HG03045 (cell line): ENCODE measurements around the gene CACUL1.
"Not testable (repeated sequence)": the region's sequence is repeated elsewhere in the genome, so short reads cannot be mapped to it uniquely, and the experiment has no call there.

Experiments used
- ATAC-seq: cut with Tn5 transposase; IDR thresholded peaks from one replicate; pipeline ENCODE4 v1.9.1; 2021; ENCODE audit warnings: mild to moderate bottlenecking, moderate library complexity; ENCODE audit not compliant: unreplicated experiment

The CACUL1 gene

GRCh38 chr10:118692872-118693271 lies 61.9 kb downstream of the CACUL1 start:
- ATAC-seq: no peak

- no peak for ATAC-seq
Measured at GRCh38 chr10:118689070-118689858, 65.5 kb downstream of the CACUL1 start.

- no peak for ATAC-seq
Measured at GRCh38 chr10:118687472-118687871, 67.3 kb downstream of the CACUL1 start.

- no peak for ATAC-seq
Measured at GRCh38 chr10:118682533-118682932, 72.2 kb downstream of the CACUL1 start.

- no peak for ATAC-seq
Measured at GRCh38 chr10:118680197-118680596, 74.6 kb downstream of the CACUL1 start.

GRCh38 chr10:118674226-118674919 lies 80.4 kb downstream of the CACUL1 start:
- ATAC-seq: no peak

GRCh38 chr10:118672766-118673715 lies 81.7 kb downstream of the CACUL1 start:
- ATAC-seq: no peak

GRCh38 chr10:118672153-118672552 lies 82.6 kb downstream of the CACUL1 start:
- ATAC-seq: no peak

DNA sequence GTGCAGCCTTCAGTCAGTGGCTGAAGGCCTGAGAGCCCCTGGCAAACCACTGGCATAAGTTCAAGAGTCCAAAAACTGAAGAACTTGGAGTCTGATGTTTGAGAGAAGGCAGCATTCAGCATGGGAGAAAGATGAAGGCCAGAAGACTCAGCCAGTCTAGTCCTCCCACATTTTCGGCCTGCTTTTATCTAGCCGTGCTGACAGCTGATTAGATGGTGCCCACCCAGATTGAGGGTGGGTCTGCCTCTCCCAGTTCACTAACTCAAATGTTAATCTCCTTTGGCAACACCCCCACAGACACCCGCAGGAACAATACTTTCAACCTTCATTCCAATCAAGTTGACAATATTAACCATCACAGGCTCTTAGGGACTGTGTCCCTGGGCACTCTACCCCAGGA lies 83.5 kb downstream of the CACUL1 start:
- ATAC-seq: not testable (repeated sequence)

DNA sequence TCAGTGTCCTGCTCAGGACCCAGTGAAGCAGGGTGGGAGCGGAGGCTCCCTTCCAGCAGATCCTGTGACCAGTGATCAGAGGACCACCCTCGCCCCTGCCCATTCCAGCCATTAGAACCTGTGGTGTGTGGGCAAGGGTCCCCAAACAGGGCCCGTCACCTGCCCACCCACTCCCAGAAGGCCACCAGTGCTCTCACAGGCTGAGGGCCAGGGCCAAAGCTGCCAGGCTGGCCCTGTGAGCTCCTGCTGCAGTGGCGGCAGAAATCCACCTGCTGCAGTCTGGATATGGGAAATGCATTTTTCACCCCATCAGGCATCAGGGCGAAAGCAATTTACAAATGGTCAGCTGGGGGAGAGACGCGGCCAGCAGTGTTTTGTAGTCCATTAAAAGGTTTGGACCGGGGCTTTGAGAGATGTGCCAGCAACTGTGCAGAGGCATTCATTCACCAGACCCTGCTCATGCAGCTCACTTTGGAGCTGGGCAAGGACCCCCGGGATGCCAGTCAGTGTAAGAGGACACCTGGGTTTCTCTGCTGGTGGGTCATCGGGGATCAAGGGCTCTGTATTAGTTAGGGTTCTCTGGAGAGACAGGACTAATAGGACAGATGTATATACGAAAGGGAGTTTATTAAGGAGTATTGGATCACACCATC lies 84.2 kb downstream of the CACUL1 start:
- no peak for ATAC-seq

- ATAC-seq: no peak
Measured at GRCh38 chr10:118669835-118670234, 84.9 kb downstream of the CACUL1 start.

DNA sequence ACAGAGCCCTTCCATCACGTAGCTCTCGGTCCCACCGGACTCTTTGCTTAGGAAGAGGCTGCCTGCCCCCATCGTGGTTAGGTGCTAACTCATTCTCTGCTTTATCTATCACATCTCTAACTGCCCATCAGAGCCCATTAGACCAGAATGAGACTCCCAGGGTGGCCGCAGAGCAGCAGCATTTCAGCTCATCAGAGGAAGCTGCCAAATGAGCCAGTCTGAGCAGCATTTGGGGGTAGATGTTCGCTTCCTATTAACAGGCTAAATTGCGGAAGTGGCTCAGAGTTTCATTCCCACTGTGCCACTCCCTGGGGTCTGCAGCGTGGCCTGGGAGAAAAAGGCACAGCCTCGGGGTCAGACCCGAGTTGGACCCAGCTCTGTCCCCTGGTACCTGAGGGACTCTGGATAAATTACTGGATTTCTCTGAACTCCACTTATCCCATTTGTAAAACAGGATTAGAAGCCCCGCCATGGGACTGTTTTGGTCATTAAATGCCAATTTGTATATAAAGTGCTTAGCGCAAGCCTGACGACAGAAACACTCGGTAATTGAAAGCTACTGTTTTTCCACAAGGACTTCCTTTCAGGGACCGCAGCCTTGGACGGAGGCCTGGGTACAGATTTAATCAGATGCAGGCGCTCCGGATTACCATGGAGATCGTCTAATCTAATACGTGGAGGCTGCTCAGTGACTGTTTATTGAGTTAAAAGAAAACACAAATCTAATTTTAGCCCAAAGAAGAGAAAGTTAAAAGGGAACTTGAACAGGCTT lies 85.6 kb downstream of the CACUL1 start:
- ATAC-seq: no peak

- no peak for ATAC-seq
Measured at GRCh38 chr10:118668228-118668952, 86.4 kb downstream of the CACUL1 start.

- ATAC-seq: no peak
Measured at GRCh38 chr10:118667732-118668131, 87.0 kb downstream of the CACUL1 start.

DNA sequence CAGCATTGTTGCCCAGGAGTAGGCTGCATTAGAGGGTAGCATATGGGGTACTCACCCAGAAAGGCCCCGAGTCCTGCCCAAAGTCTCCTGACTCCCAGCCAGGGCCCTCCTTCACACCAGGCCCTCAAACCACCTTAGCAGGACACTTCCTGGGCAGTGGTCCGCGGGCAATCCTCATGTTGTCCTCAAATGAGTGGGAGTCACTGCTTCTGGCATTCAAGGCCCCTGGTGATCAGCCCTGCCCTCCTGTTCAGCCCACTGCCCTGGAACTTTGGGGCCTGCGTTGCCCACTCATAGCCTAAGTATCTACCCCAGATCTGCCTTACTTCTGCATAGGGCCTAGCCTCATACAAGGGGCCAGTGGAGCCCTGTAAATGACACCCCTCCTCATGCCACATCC lies 88.4 kb downstream of the CACUL1 start:
- no peak for ATAC-seq

- ATAC-seq: no peak
Measured at GRCh38 chr10:118664321-118664720, 90.4 kb downstream of the CACUL1 start.

GRCh38 chr10:118663176-118663575 lies 91.6 kb downstream of the CACUL1 start:
- no peak for ATAC-seq

GRCh38 chr10:118662228-118663035 lies 92.3 kb downstream of the CACUL1 start:
- no peak for ATAC-seq
